B cell (primary cell): ENCODE results near the gene FSIP1. TPM values are rescaled to one million over a fixed set of nuclear protein-coding genes. Genes with fewer than 3 reads are reported as not detected.

Experiments used
- ATAC-seq: fragments of 200-7000 bp; cut with Tn5 transposase; one replicate; pipeline ENCODE4 v1.10.0; 2021; ENCODE audit warnings: low read depth, mild to moderate bottlenecking, moderate number of reproducible peaks, moderate library complexity
- CTCF ChIA-PET: fragments of 350-600 bp; sonication (Branson Sonifier 250); formaldehyde crosslinking; loops from one replicate; lab custom pipeline; 2021; ENCODE audit warnings: antibody characterized with exemption, inconsistent platforms; lab: Charles Lee
- POLR2A ChIA-PET: fragments of 350-600 bp; sonication (Branson Sonifier 250); formaldehyde crosslinking; loops from one replicate; lab custom pipeline; 2021; ENCODE audit warnings: antibody characterized with exemption; lab: Charles Lee
- DNase-seq: peaks from one replicate; pipeline ENCODE4 v3.0.0; 2013
- H2AFZ ChIP-seq: 2 replicates; pipeline ENCODE4 v1.6.1; 2012; ENCODE audit warnings: mild to moderate bottlenecking, low read depth, low read length; ENCODE audit not compliant: insufficient read depth, poor library complexity, severe bottlenecking
- H3K27ac ChIP-seq, 2 donors: 1 replicate in 1 of 2; 2 replicates in 1 of 2; pipeline ENCODE4 v1.5.1; 2012 to 2013; ENCODE audit warnings: low read length in 2 of 2, mild to moderate bottlenecking in 2 of 2, moderate library complexity in 1 of 2
- H3K27me3 ChIP-seq, 4 experiments: fragments of 200-600 bp in 1 of 4; sonication (generic) in 1 of 4; replicated peaks in 1 of 4; 1 replicate in 2 of 4; 2 replicates in 2 of 4; pipeline versions ENCODE4 v1.6.1 to v1.7.0; 2013 to 2016; ENCODE audit warnings: low read length in 3 of 4, mild to moderate bottlenecking in 2 of 4, mixed read lengths in 1 of 4, moderate library complexity in 1 of 4; ENCODE audit not compliant: insufficient read depth in 4 of 4, control insufficient read depth in 3 of 4; ENCODE audit errors: control extremely low read depth in 1 of 4
- H3K36me3 ChIP-seq, 2 experiments: replicated peaks in 1 of 2; 1 replicate in 1 of 2; 2 replicates in 1 of 2; pipeline versions ENCODE4 v1.6.1 to v1.7.1; 2013; ENCODE audit warnings: low read length in 1 of 2; ENCODE audit not compliant: insufficient read depth in 2 of 2, control insufficient read depth in 1 of 2; ENCODE audit errors: control extremely low read depth in 1 of 2, extremely low read depth in 1 of 2
- H3K4me1 ChIP-seq, 2 donors: fragments of 200-600 bp in 1 of 2; sonication (generic) in 1 of 2; 1 replicate in 1 of 2; 2 replicates in 1 of 2; pipeline versions ENCODE4 v1.5.1 to v1.6.1; 2013 to 2017; ENCODE audit warnings: low read length in 2 of 2; ENCODE audit not compliant: control insufficient read depth in 2 of 2, insufficient read depth in 2 of 2
- H3K4me2 ChIP-seq: replicated peaks from 2 replicates; pipeline ENCODE3; 2012; ENCODE audit warnings: mild to moderate bottlenecking, low read depth, low read length; ENCODE audit not compliant: poor library complexity, severe bottlenecking
- H3K4me3 ChIP-seq, 5 experiments: fragments of 200-600 bp in 1 of 5; sonication (generic) in 1 of 5; 1 replicate in 3 of 5; 2 replicates in 2 of 5; pipeline versions ENCODE4 v1.5.1 to v1.7.0; 2011 to 2016; ENCODE audit warnings: low read length in 4 of 5, mild to moderate bottlenecking in 4 of 5, low read depth in 2 of 5, control low read depth in 1 of 5, moderate library complexity in 1 of 5; ENCODE audit not compliant: insufficient read depth in 1 of 5; ENCODE audit errors: control extremely low read depth in 1 of 5, extremely low read depth in 1 of 5
- H3K79me2 ChIP-seq: fragments of 200-600 bp; sonication (generic); one replicate; pipeline ENCODE4 v1.6.0; 2016; ENCODE audit warnings: low read length; ENCODE audit not compliant: control insufficient read depth, insufficient read depth
- H3K9ac ChIP-seq: fragments of 200-600 bp; sonication (generic); 2 replicates; pipeline ENCODE4 v1.6.1; 2017; ENCODE audit warnings: mild to moderate bottlenecking, low read length, moderate library complexity
- H3K9me3 ChIP-seq, 3 donors: one replicate each; pipeline versions ENCODE4 v1.6.1 to v1.7.1; 2013; ENCODE audit warnings: low read length in 2 of 3; ENCODE audit not compliant: control insufficient read depth in 2 of 3, insufficient read depth in 1 of 3; ENCODE audit errors: control extremely low read depth in 1 of 3
- H4K20me1 ChIP-seq: 2 replicates; pipeline ENCODE4 v1.6.0; 2012; ENCODE audit warnings: mild to moderate bottlenecking, low read length; ENCODE audit not compliant: insufficient read depth, control insufficient read depth, poor library complexity, severe bottlenecking
- H3K27ac Mint-ChIP-seq: one replicate; pipeline ENCODE4 v1.8.0; 2021; ENCODE audit warnings: mixed read lengths
- H3K27me3 Mint-ChIP-seq: one replicate; pipeline ENCODE4 v1.8.0; 2021; ENCODE audit warnings: mixed read lengths
- H3K4me1 Mint-ChIP-seq: one replicate; pipeline ENCODE4 v1.8.0; 2021; ENCODE audit warnings: mixed read lengths
- H3K4me3 Mint-ChIP-seq: one replicate; pipeline ENCODE4 v1.8.0; 2021; ENCODE audit warnings: mixed read lengths
- H3K9me3 Mint-ChIP-seq: one replicate; pipeline ENCODE4 v1.8.0; 2022; ENCODE audit warnings: mixed read lengths; ENCODE audit not compliant: insufficient read depth
- EZH2 ChIP-seq: IDR thresholded peaks from 2 replicates; pipeline ENCODE4 v1.6.1; 2012; ENCODE audit warnings: borderline replicate concordance, low read depth, mild to moderate bottlenecking, moderate library complexity, low read length; ENCODE audit not compliant: insufficient read depth, poor library complexity, severe bottlenecking
- WGBS: methylation state at CpG from one replicate; pipeline ENCODE4 v1.1.5; 2013; ENCODE audit warnings: missing lambda C conversion rate; ENCODE audit not compliant: insufficient coverage; 5-methylcytosine and 5-hydroxymethylcytosine counted together
- intact Hi-C: fragments of 100-400 bp; cut with micrococcal nuclease; formaldehyde crosslinking; loops from one replicate; pipeline ENCODE4 v1.10.0; 2022
- polyA plus RNA-seq: library from polyadenylated mRNA; depleted of rRNA; stranded (reverse); fragments of >200 nt; gene quantifications from 2 replicates; pipeline ENCODE4 v1.2.3, GENCODE V29; 2012
- total RNA-seq, 2 donors: library from RNA; stranded (reverse); fragments of 120-200 nt in 1 of 2; gene quantifications; 1 replicate in 1 of 2; 2 replicates in 1 of 2; pipeline versions ENCODE4 v1.2.3 to v1.2.4, GENCODE V29; 2013 to 2022
- TF ChIP-seq, protein P1 (sequence below): fragments of 200-600 bp; IDR thresholded peaks from one replicate; pipeline ENCODE4 v1.8.0; 2022; ENCODE audit warnings: antibody characterized with exemption, mild to moderate bottlenecking

Gene FSIP1
- total and polyA plus RNA-seq, 2 donors (not counting 1 experiment from before 2014, with no cell fraction given), result 0.19 to 0.49 TPM

GRCh38 chr15:39608185-39609139 lies 174.2 kb downstream of the FSIP1 start:
- H3K4me3 ChIP-seq, result no peak overlapping the region
- H3K36me3 ChIP-seq, result no peaks in the 10 kb centered on the region
- no peak overlapping the region for H3K4me2 ChIP-seq
- peaks cover 8% of the 10 kb centered on the region for H3K9me3 Mint-ChIP-seq
- H3K9ac ChIP-seq, result no peak overlapping the region
- POLR2A ChIA-PET, result no interaction called here
- no peak overlapping the region for H3K27ac ChIP-seq
- H3K27ac Mint-ChIP-seq, result no peak overlapping the region
- ATAC-seq, result no peak
- H3K27me3 ChIP-seq, result peaks cover 0 to 2% (median 0%) of the 10 kb centered on the region in 4 experiments
- 100% methylated on average over 1 of the region's 2 CpGs for WGBS
- H3K9me3 ChIP-seq, result peaks cover 4 to 21% (median 13%) of the 10 kb centered on the region in 3 donors
- no peak for TF ChIP-seq EZH2
- H3K4me1 Mint-ChIP-seq, result no peaks in the 10 kb centered on the region
- no peak overlapping the region for H3K4me3 Mint-ChIP-seq
- no peaks in the 10 kb centered on the region for H4K20me1 ChIP-seq
- no peak overlapping the region for H2AFZ ChIP-seq
- DNase-seq, result no peak
- CTCF ChIA-PET, result no interaction called here
- no peaks in the 10 kb centered on the region for H3K79me2 ChIP-seq
- peaks cover 16% of the 10 kb centered on the region for H3K27me3 Mint-ChIP-seq
- H3K4me1 ChIP-seq, result no peaks in the 10 kb centered on the region
- intact Hi-C loops, result no loop called here

DNA sequence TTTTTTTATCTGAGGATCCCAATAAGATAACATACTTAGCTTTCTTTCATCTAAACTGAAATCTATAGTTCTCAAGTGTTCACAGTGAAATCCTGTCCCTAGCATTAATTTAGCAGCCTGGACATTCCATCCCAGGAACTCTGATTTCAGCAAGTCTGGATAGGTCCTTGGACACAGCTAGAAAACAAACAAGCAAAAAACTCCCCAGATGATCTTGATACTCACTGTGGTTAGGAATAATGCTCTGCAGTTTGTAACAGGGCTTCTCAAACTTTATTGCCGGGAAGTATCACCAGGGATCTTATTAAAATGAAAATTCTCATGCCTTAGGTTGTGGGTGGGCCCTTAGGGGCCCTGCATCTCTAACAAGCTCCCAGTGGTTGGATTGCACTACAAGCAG lies 177.5 kb downstream of the FSIP1 start:
- ChIA-PET POLR2A (no interaction called here), CTCF (no interaction called here)
- H3K36me3 ChIP-seq, result no peaks in the 10 kb centered on the region
- H3K27ac Mint-ChIP-seq, result no peak overlapping the region
- H3K27me3 ChIP-seq, result peaks cover 0 to 2% (median 0%) of the 10 kb centered on the region in 4 experiments
- H3K4me3 ChIP-seq, result no peak overlapping the region
- peaks cover 0 to 16% (median 8%) of the 10 kb centered on the region in 3 donors for H3K9me3 ChIP-seq
- intact Hi-C loops, result no loop called here
- ATAC-seq, result no peak
- no peak overlapping the region for H3K4me3 Mint-ChIP-seq
- no peaks in the 10 kb centered on the region for H4K20me1 ChIP-seq
- no peaks in the 10 kb centered on the region for H3K79me2 ChIP-seq
- no peaks in the 10 kb centered on the region for H3K9me3 Mint-ChIP-seq
- H3K4me1 Mint-ChIP-seq, result no peaks in the 10 kb centered on the region
- no peak for DNase-seq
- no peak overlapping the region for H3K9ac ChIP-seq
- TF ChIP-seq, protein P1, sequence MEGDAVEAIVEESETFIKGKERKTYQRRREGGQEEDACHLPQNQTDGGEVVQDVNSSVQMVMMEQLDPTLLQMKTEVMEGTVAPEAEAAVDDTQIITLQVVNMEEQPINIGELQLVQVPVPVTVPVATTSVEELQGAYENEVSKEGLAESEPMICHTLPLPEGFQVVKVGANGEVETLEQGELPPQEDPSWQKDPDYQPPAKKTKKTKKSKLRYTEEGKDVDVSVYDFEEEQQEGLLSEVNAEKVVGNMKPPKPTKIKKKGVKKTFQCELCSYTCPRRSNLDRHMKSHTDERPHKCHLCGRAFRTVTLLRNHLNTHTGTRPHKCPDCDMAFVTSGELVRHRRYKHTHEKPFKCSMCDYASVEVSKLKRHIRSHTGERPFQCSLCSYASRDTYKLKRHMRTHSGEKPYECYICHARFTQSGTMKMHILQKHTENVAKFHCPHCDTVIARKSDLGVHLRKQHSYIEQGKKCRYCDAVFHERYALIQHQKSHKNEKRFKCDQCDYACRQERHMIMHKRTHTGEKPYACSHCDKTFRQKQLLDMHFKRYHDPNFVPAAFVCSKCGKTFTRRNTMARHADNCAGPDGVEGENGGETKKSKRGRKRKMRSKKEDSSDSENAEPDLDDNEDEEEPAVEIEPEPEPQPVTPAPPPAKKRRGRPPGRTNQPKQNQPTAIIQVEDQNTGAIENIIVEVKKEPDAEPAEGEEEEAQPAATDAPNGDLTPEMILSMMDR, result no peak
- TF ChIP-seq EZH2, result no peak
- no peak overlapping the region for H3K27ac ChIP-seq
- WGBS, result 88% methylated on average over 1 of the region's 1 CpG
- peaks cover 13% of the 10 kb centered on the region for H3K27me3 Mint-ChIP-seq
- no peak overlapping the region for H3K4me2 ChIP-seq
- H3K4me1 ChIP-seq, result no peaks in the 10 kb centered on the region
- H2AFZ ChIP-seq, result no peak overlapping the region
